GM10847 (cell line): ENCODE data around the gene EXOSC5.

Source experiments
- POLR2A ChIP-seq: IDR thresholded peaks from 2 replicates; pipeline ENCODE4 v1.6.1; 2011; ENCODE audit not compliant: insufficient read length; ENCODE audit errors: extremely low read depth

EXOSC5 gene

GRCh38 chr19:41397086-41398049 lies at the start of gene EXOSC5, which contains the start of gene BCKDHA:
EXOSC5 (minus strand) TSS chr19:41397359; CDS start chr19:41397328, 31 bp downstream.
BCKDHA (plus strand) TSS chr19:41397818; CDS start chr19:41397828, 10 bp downstream.
- TF ChIP-seq POLR2A, result peak; percentile 54

- no peak for TF ChIP-seq POLR2A
Observed at GRCh38 chr19:41445575-41445974, 48.4 kb upstream of the EXOSC5 start.

DNA sequence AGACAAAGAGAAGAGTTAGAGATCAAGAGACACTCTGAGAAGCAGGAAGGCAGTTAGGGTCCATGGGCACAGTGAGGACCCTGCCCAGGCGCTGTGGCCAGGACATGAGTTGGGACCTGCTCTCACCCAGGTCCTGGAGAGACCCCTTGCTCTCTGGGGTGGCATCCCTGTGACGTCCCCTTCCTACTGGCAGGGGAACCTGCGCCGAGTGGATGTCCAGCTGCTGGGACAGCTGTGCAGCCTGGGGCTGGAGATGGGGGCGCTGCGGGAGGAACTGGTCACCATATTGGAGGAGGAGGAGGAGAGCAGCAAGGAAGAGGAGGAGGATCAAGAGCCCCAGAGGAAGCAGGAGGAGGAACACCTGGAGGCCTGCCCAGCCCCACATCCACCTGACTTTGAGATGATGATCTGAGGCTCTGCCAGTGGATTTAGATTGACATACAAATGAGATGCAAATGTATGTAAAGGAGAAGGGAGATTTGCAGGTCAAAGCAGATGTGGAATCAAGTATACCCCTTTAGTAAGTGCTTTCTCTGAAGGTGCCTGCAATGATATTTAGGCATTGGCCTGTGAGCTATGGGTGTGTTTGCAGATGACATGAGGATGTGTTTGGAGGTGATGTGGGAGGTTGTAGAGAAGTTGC lies 46.8 kb upstream of the EXOSC5 start:
- no peak for TF ChIP-seq POLR2A

- TF ChIP-seq POLR2A, result no peak
Observed at GRCh38 chr19:41442473-41443355, 45.6 kb upstream of the EXOSC5 start, which contains the start of gene ERICH4. ERICH4 (plus strand) TSS chr19:41443156; CDS start chr19:41443170, 14 bp downstream.

DNA sequence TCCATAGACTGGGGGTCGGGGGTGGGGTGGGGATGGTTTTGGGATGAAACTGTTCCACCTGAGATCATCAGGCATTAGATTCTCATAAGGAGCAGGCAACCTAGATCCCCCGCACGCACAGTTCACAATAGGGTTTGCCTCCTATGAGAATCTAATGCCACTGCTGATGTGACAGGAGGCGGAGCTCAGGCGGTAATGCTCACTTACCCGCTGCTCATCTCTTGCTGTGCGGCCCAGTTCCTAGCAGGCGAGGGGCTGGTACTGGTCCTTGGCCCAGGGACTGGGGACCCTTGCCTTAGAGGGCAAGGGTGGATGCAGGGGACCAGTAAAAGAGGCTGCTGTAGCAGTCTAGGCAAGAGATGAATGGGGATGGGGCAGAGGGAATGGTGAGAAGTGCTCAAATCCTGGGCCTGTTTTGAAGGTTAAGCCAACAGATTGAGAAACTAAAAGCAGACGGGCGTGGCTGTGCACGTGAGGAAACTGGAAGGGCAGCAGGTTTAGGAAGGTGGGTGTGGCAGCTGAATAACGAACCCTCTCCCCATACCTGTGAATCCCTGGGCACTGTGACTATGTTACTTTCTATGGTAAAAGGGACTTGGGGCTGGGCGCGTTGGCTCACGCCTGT lies 44.3 kb upstream of the EXOSC5 start:
- TF ChIP-seq POLR2A, result no peak

- TF ChIP-seq POLR2A, result peak; percentile 52
Observed at GRCh38 chr19:41439441-41440222, 42.5 kb upstream of the EXOSC5 start, which contains the start of gene DMAC2. DMAC2 (minus strand) TSS chr19:41439912; CDS start chr19:41439899, 13 bp downstream.

DNA sequence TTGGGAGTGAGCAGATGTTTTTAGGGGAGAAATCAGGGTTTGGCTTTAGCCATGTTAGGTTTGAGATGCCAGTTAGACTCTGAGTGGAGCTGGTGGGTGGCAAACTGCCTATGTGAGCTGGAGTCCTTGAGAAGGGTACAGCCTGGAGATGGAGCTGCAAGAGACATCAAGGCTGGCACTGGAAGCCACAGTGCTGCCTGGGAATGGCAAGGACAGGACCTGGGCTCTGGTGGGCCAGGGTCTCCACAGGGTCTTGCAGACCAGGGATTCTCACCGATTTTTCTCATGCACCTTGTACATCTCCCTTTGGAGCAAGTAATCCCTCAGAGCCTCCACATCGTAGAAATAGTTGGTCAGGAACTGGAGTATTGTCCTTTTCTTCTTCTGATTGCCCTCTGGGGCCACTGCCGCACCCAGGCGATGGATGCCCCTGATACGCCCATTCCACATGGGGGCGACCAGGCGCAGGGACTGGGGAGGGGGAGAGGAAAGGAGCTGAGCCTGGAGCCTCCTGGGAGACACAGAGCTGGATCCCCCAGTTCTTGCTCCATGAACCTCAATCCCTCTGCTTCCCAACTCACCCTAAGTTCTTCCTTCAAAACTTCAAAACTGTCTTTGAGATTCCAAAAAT lies 40.9 kb upstream of the EXOSC5 start:
- no peak for TF ChIP-seq POLR2A

GRCh38 chr19:41436674-41436951 lies 39.5 kb upstream of the EXOSC5 start:
- TF ChIP-seq POLR2A, result no peak

DNA sequence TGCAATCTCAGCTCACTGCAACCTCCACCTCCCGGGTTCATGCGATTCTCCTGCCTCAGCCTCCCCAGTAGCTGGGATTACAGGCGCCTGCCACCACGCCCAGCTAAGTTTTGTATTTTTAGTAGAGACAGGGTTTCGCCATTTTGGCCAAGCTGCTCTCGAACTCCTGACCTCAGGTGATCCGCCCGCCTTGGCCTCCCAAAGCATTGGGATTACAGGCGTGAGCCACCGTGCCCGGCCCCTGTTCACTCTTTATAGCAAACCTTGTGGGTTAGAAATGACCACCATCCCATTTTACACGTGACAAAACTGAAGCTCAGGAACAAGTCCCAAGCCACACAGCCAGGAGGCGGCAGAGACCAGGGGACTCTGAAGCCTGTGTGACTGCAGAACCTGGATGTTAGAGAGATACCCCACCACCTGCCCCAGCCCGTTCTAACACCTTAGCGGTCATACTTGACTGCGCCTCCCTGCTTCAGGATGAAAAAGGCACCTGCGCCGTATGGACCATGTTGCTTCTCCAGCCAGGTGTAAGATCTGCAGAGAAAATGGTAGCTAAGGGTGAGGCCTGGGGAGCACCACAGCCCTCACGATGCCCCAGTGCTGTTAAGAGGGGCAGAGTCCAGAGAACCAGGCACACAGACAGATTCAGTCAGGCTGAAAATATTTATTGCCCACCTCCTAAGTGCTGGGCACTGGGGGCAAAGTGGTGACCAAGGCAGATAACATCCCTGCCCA lies 38.9 kb upstream of the EXOSC5 start:
- no peak for TF ChIP-seq POLR2A

- TF ChIP-seq POLR2A, result no peak
Observed at GRCh38 chr19:41434450-41434849, 37.3 kb upstream of the EXOSC5 start.

GRCh38 chr19:41433171-41433570 lies 36.0 kb upstream of the EXOSC5 start:
- no peak for TF ChIP-seq POLR2A

DNA sequence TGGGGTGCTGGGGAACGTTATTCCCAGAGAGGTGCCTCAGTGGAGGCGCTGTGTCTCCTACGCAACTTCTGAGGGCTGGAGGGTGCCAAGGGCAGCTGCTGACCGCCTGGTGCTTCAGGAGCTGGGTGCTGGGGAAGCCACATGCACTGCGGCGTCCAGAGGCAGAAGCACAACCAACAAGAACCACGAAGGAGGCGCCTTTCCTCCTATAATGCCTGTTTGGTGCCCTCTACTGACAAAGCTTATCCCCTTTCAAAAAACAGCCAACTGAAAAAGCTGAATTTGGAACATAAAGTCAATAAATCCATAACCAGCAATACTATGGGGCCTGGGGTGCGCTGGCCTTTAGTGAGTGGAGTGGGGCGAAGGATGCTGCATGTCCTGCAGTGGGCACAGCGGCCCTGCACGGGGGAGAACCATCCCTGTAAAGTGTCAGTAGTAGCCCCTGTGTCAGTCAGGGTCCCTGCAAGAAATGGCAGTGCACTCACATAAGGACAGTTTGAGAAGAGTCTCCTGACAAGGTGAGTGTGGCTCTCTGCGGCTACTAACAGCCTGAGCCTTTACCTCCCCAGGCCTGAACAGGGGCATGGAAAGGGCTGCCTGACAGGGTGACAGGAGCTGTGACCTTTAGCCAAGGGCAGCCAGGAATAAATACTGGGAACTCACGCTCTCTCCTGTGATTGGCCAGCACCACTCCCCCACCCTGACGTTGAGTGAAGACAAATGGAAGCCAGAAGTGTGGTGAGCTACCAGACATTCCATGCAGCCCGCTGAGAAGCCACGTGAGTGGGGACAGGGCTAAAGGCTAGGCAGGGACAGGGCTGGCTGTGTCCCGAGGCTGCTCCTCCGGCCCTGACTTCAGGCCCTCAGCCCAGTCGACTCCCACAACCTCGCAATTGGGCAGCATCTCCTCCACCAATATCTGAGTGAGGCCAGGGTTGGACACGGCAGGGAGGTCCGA lies 34.5 kb upstream of the EXOSC5 start:
- TF ChIP-seq POLR2A, result no peak
